Thyroid gland (tissue), 4 donors: ENCODE results near the gene LAMA2. TPM values are rescaled to one million over a fixed set of nuclear protein-coding genes. Genes with fewer than 3 reads are reported as not detected.

ENCODE experiments used
- DNase-seq, 2 donors: peaks; one replicate each; pipeline ENCODE4 v3.0.0-alpha.2; 2019
- H3K27ac ChIP-seq, 3 donors: fragments of 200-600 bp; sonication (generic); 1 replicate in 2 of 3; 2 replicates in 1 of 3; pipeline ENCODE4 v1.5.1; 2016 to 2019; ENCODE audit warnings: mild to moderate bottlenecking in 1 of 3, moderate library complexity in 1 of 3
- H3K27me3 ChIP-seq: fragments of 200-600 bp; sonication (generic); one replicate; pipeline ENCODE4 v1.5.1; 2019
- H3K36me3 ChIP-seq, 2 donors: fragments of 200-600 bp; sonication (generic); one replicate each; pipeline ENCODE4 v1.5.1; 2016 to 2019
- H3K4me1 ChIP-seq, 2 donors: fragments of 200-600 bp; sonication (generic); one replicate each; pipeline ENCODE4 v1.5.1; 2017 to 2019
- H3K4me3 ChIP-seq, 3 donors: fragments of 200-600 bp; sonication (generic); replicated peaks in 1 of 3; 1 replicate in 2 of 3; 2 replicates in 1 of 3; pipeline ENCODE4 v1.5.1; 2016; ENCODE audit warnings: mild to moderate bottlenecking in 1 of 3
- H3K9me3 ChIP-seq: fragments of 200-600 bp; sonication (generic); one replicate; pipeline ENCODE4 v1.5.1; 2017
- CTCF ChIP-seq, 6 experiments: fragments of 200-600 bp in 3 of 6; fragments of 450-650 bp in 3 of 6; sonication (generic) in 3 of 6; IDR thresholded peaks; one replicate each; pipeline ENCODE4 v1.5.1; 2016 to 2019; ENCODE audit warnings: antibody characterized with exemption in 6 of 6, mild to moderate bottlenecking in 2 of 6, inconsistent platforms in 1 of 6, moderate library complexity in 1 of 6
- POLR2A ChIP-seq, 2 donors: fragments of 450-650 bp; IDR thresholded peaks; one replicate each; pipeline ENCODE4 v1.6.1; 2017; ENCODE audit warnings: antibody characterized with exemption in 2 of 2, mild to moderate bottlenecking in 2 of 2, moderate library complexity in 1 of 2
- WGBS, 2 donors: methylation state at CpG; one replicate each; pipeline ENCODE4 v1.1.5; 2017; 5-methylcytosine and 5-hydroxymethylcytosine counted together
- intact Hi-C: fragments of 100-400 bp; cut with DNase I; formaldehyde crosslinking; loops from one replicate; pipeline ENCODE4 v1.15.1; 2023
- total RNA-seq, 4 donors: library from RNA; depleted of rRNA; stranded (reverse); fragments of >200 nt; gene quantifications; one replicate each; pipeline ENCODE4 v1.2.3, GENCODE V29; 2016

The LAMA2 gene
- total RNA-seq, 4 donors from 2014 or later, result 41.4 to 117 (median 78.9) TPM

- H3K4me1 ChIP-seq, result no peaks in the 10 kb centered on the region
Measured at GRCh38 chr6:129100164-129100563, 217.2 kb downstream of the LAMA2 start.

GRCh38 chr6:129102741-129103140 is 219.8 kb downstream of the LAMA2 start:
- Histone ChIP-seq H3K36me3 (no peaks in the 10 kb centered on the region), H3K4me1 (no peaks in the 10 kb centered on the region), H3K4me3 (no peak overlapping the region), H3K27me3 (no peaks in the 10 kb centered on the region), H3K9me3 (no peaks in the 10 kb centered on the region), H3K27ac (no peak overlapping the region)
- TF ChIP-seq POLR2A (IDR thresholded peaks at IDR 0.05), result no peak
- no peak for TF ChIP-seq CTCF (IDR thresholded peaks at IDR 0.05)
- peak in 1 of 2 donors; percentile 8 for DNase-seq
- intact Hi-C loops, result no loop called here
- WGBS, 2 donors, result 72 to 81% methylated on average over 4 of the region's 4 CpGs

More at GRCh38 chr6:129100164-129100563, 217.2 kb downstream of the LAMA2 start:
- WGBS, 2 donors, result 88 to 91% methylated on average over 1 of the region's 1 CpG
- H3K27ac ChIP-seq, result no peak overlapping the region
- intact Hi-C loops, result no loop called here
- H3K36me3 ChIP-seq, result no peaks in the 10 kb centered on the region
- TF ChIP-seq CTCF (IDR thresholded peaks at IDR 0.05), result no peak
- no peak for TF ChIP-seq POLR2A (IDR thresholded peaks at IDR 0.05)
- no peaks in the 10 kb centered on the region for H3K27me3 ChIP-seq
- H3K9me3 ChIP-seq, result no peaks in the 10 kb centered on the region
- H3K4me3 ChIP-seq, result no peak overlapping the region
- DNase-seq, result no peak

- H3K4me1 ChIP-seq, result no peaks in the 10 kb centered on the region
- TF ChIP-seq CTCF (IDR thresholded peaks at IDR 0.05) (no peak), POLR2A (IDR thresholded peaks at IDR 0.05) (no peak)
- peak overlapping the region in 1 of 3 donors; percentile 37 for H3K27ac ChIP-seq
- 65 to 75% methylated on average over 1 of the region's 1 CpG for WGBS, 2 donors
- intact Hi-C loops, result no loop called here
- DNase-seq, result no peak
- H3K4me3 ChIP-seq, result no peak overlapping the region
- no peaks in the 10 kb centered on the region for H3K9me3 ChIP-seq
- no peaks in the 10 kb centered on the region for H3K36me3 ChIP-seq
- no peaks in the 10 kb centered on the region for H3K27me3 ChIP-seq
Measured at GRCh38 chr6:129104131-129104530, 221.2 kb downstream of the LAMA2 start.

GRCh38 chr6:129104560-129104959 is 221.6 kb downstream of the LAMA2 start:
- DNase-seq, result no peak
- no peaks in the 10 kb centered on the region for H3K9me3 ChIP-seq
- H3K4me1 ChIP-seq, result no peaks in the 10 kb centered on the region
- H3K27ac ChIP-seq, result no peak overlapping the region
- no peak overlapping the region for H3K4me3 ChIP-seq
- TF ChIP-seq CTCF (IDR thresholded peaks at IDR 0.05), result no peak
- TF ChIP-seq POLR2A (IDR thresholded peaks at IDR 0.05), result no peak
- no peaks in the 10 kb centered on the region for H3K36me3 ChIP-seq
- intact Hi-C loops, result no loop called here
- H3K27me3 ChIP-seq, result no peaks in the 10 kb centered on the region
- WGBS, 2 donors, result 88 to 90% methylated on average over 1 of the region's 1 CpG

GRCh38 chr6:129105035-129105434 is 222.1 kb downstream of the LAMA2 start:
- intact Hi-C loops, result no loop called here
- H3K27ac ChIP-seq, result no peak overlapping the region

More at GRCh38 chr6:129105035-129105434, 222.1 kb downstream of the LAMA2 start:
- DNase-seq, result no peak
- Histone ChIP-seq H3K4me1 (no peaks in the 10 kb centered on the region), H3K9me3 (no peaks in the 10 kb centered on the region), H3K36me3 (no peaks in the 10 kb centered on the region), H3K4me3 (no peak overlapping the region), H3K27me3 (no peaks in the 10 kb centered on the region)
- TF ChIP-seq CTCF (IDR thresholded peaks at IDR 0.05), result no peak
- TF ChIP-seq POLR2A (IDR thresholded peaks at IDR 0.05), result no peak
- WGBS, 2 donors, result 19 to 33% methylated on average over 1 of the region's 1 CpG
